GM10847 (cell line): ENCODE measurements around the gene VWA3A.

ENCODE experiments used
- POLR2A ChIP-seq: IDR thresholded peaks from 2 replicates; pipeline ENCODE4 v1.6.1; 2011; ENCODE audit not compliant: insufficient read length; ENCODE audit errors: extremely low read depth

The VWA3A gene

GRCh38 chr16:22186517-22186916 lies 94.2 kb downstream of the VWA3A start:
- no peak for TF ChIP-seq POLR2A

- TF ChIP-seq POLR2A: no peak
These were observed 95.9 kb downstream of the VWA3A start for GRCh38 chr16:22188267-22188594.

DNA sequence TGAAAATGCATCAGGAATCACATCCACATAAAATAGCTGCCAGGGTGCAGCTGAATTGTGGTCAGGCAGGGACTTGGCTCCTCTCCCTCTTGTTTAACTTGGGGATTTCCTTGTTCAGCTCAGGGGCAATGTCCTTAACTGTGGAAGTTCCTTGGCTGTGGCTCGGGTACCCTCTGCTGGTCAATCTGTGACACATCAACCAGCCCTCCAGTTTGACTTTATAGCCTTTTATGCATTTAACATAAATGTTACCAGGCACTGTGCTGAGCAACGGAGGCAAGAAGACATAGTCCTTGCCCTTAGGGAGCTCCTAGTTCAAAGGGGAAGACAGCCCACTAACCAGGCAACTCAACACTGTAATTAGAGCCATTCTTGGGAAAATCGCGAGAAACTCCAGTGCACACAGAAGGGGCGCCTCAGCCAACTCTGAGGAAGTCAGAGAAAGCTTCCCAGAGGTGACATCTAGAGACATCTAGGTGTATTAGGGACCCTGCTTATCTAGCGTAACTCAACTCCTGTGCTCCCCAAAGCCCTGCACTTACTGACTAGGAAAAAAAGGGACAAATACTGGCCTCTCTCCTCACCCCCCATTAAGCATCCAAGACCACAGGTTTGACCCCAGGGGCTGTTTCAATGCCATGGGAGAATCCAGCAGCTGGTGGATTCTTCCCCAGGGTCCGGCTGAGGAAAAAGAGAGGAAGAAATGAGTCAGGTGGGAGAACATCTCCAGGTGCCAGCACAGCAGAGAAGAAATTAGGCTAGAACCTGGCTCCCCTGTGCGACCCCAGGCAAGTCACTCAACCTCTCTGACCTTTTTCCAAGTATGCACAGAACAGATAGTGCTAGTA lies 96.5 kb downstream of the VWA3A start:
- no peak for TF ChIP-seq POLR2A

GRCh38 chr16:22189473-22190080 lies 97.2 kb downstream of the VWA3A start:
- no peak for TF ChIP-seq POLR2A

GRCh38 chr16:22190081-22190775 lies 97.9 kb downstream of the VWA3A start:
- peak; percentile 59 for TF ChIP-seq POLR2A

- TF ChIP-seq POLR2A: peak; percentile 68
These were observed 98.6 kb downstream of the VWA3A start for GRCh38 chr16:22190776-22191531.

DNA sequence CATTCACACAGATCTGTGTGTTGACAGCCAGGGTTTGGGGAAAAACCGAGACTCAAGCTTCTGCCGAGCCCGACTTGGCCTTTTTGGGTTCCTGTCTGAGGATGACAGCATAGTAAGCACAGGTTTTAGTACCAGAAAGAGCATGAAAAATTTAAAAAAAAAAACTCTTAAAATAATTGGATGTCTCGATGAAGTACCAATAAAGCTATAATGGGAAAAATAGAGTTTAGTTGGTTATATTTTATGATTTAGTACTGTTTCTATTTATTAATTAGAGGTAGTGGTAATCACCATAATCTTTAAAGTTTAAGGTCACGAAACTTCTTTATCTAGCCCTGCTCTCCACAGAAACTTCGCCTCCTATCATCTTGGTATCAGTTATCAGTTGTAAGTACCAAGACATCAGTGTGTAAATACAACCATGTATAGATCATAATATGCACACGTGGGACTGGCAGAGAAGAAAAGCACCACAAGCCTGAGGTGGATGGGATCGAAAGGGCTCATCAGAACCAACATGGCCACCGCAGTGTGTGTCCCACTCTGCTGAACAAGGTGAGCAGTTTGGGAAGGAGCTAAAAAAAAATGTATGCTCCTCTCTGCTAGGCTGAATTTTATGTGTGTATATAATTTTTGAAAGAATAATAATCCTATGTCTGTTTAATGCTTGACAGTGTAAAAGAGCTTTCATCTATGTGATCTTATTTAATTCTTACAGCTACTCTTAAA lies 99.4 kb downstream of the VWA3A start:
- no peak for TF ChIP-seq POLR2A

DNA sequence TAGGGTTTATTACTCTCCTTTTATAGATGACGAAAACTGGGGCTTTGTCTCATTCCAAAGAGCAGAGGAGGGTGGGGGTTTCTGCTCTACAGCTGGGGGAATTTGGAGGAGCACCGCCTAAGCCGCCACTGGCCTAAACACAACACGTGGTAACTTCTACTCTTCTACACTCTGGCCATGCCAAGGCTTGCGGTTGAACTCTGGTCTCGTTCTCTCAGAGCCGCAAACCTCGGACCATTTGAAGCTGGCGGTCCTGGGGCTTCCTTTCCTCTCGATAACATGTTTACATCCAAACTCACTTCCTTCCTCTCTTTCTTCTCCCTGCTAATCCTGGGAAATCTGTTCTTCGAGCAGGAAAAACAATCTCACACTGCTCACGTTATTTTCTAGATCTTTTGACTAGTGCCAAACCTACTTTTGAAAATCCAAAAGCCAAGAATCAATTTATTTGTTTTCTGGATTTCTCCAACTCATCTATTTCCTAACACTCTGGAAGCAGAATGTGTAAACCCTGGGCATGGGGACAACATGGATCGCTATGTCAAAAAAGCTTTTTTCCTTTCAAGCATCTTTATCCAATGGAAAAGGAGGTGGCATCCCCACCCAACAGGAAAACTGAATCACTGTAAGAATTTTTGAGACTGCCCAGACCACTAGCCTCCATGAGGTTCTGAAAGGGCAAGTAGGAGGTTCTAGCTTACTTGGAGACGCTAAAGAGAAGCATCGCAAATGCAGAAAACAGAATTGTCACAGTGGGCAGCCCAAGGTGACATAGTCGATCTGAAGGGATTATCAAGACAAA lies 100.1 kb downstream of the VWA3A start:
- no peak for TF ChIP-seq POLR2A

- TF ChIP-seq POLR2A: no peak
These were observed 100.7 kb downstream of the VWA3A start for GRCh38 chr16:22193063-22193411.

- no peak for TF ChIP-seq POLR2A
These were observed 102.5 kb downstream of the VWA3A start for GRCh38 chr16:22194707-22195444.

- TF ChIP-seq POLR2A: no peak
These were observed 103.0 kb downstream of the VWA3A start for GRCh38 chr16:22195445-22195694.

- peak; percentile 46 for TF ChIP-seq POLR2A
These were observed 103.6 kb downstream of the VWA3A start for GRCh38 chr16:22195695-22196558.
